K562 (cell line): Measurements from ENCODE around the gene TNIP1. TPM values are rescaled to one million over a fixed set of nuclear protein-coding genes. Genes with fewer than 3 reads are reported as not detected.

Experiments
- ATAC-seq: fragments of 200-7000 bp; cut with Tn5 transposase; 3 replicates; pipeline ENCODE4 v1.9.1; 2020; ENCODE audit warnings: moderate library complexity
- BruUV-seq: library from RNA; stranded (reverse); fragments of 400-500 nt; replicated peaks from 2 replicates; lab custom pipeline; 2021; lab: Mats Ljungman, UMichigan
- CTCF ChIA-PET: fragments of 300-600 bp; formaldehyde crosslinking; extraction: SDS; loops from one replicate; lab custom pipeline; 2021; ENCODE audit warnings: low intra/inter-chr PET ratio; lab: Yijun Ruan, JAX
- POLR2A ChIA-PET: fragments of 300-600, 350-650 bp; sonication (Branson Sonifier 250); formaldehyde crosslinking; extraction: SDS; loops from one replicate; lab custom pipeline; 2021; ENCODE audit warnings: antibody characterized with exemption, inconsistent platforms; lab: Yijun Ruan, JAX
- DNase-seq, 4 experiments: peaks; one replicate each; pipeline versions ENCODE4 v3.0.0 to v3.0.0-alpha.2; 2011 to 2018; ENCODE audit warnings: low spot score in 3 of 4, mixed read lengths in 3 of 4; ENCODE audit errors: extremely low read depth in 1 of 4
- FAIRE-seq: peaks from 2 replicates; lab custom pipeline; 2011; peaks lifted over from hg19 to GRCh38; lab: Jason Lieb, UNC
- H2AFZ ChIP-seq: 2 replicates; pipeline ENCODE4 v1.6.0; 2011; ENCODE audit warnings: low read depth, low read length, control low read depth, inconsistent platforms
- H3K27ac ChIP-seq: fragments of 200-600 bp; 3 replicates; pipeline ENCODE4 v1.8.0; 2011; ENCODE audit warnings: low read depth, mild to moderate bottlenecking, control low read depth, inconsistent platforms, low read length, moderate library complexity, mixed read lengths; ENCODE audit errors: extremely low read depth
- H3K27me3 ChIP-seq, 2 experiments: fragments of 300-600 bp in 1 of 2; 2 replicates in 1 of 2; 3 replicates in 1 of 2; pipeline versions ENCODE4 v1.6.0 to v1.8.0; 2011; ENCODE audit warnings: inconsistent platforms in 2 of 2, low read length in 2 of 2, mild to moderate bottlenecking in 1 of 2, mixed read lengths in 1 of 2, moderate library complexity in 1 of 2; ENCODE audit not compliant: control insufficient read depth in 2 of 2, insufficient read depth in 2 of 2
- H3K36me3 ChIP-seq: fragments of 300-600 bp; 3 replicates; pipeline ENCODE4 v1.8.0; 2011; ENCODE audit warnings: mild to moderate bottlenecking, low read length, inconsistent platforms; ENCODE audit not compliant: control insufficient read depth, insufficient read depth
- H3K4me1 ChIP-seq, 2 experiments: fragments of 200-600 bp in 1 of 2; replicated peaks in 1 of 2; 2 replicates in 1 of 2; 3 replicates in 1 of 2; pipeline versions ENCODE4 v1.5.1 to v1.8.0; 2011; ENCODE audit warnings: inconsistent platforms in 2 of 2, low read length in 2 of 2, mild to moderate bottlenecking in 1 of 2, mixed read lengths in 1 of 2, moderate library complexity in 1 of 2; ENCODE audit not compliant: control insufficient read depth in 2 of 2, insufficient read depth in 2 of 2
- H3K4me2 ChIP-seq: 2 replicates; pipeline ENCODE4 v1.6.1; 2011; ENCODE audit warnings: low read length, control low read depth, inconsistent platforms, mixed read lengths; ENCODE audit not compliant: insufficient read depth
- H3K4me3 ChIP-seq: fragments of 200-600 bp; sonication (generic), shearing (Covaris generic); 2 replicates; pipeline ENCODE4 v1.5.1; 2016; ENCODE audit warnings: control low read depth, inconsistent platforms
- H3K79me2 ChIP-seq: fragments of 200-600 bp; 3 replicates; pipeline ENCODE4 v1.8.0; 2011; ENCODE audit warnings: low read length, inconsistent platforms; ENCODE audit not compliant: control insufficient read depth, insufficient read depth
- H3K9ac ChIP-seq, 2 experiments: 2 replicates each; pipeline versions ENCODE4 v1.6.0 to v1.6.1; 2011; ENCODE audit warnings: low read depth in 2 of 2, low read length in 2 of 2, control low read depth in 1 of 2, inconsistent platforms in 1 of 2, mild to moderate bottlenecking in 1 of 2, mixed read lengths in 1 of 2; ENCODE audit not compliant: insufficient read depth in 1 of 2
- H3K9me1 ChIP-seq: one replicate; pipeline ENCODE4 v1.6.0; 2011; ENCODE audit warnings: inconsistent platforms, mild to moderate bottlenecking, low read length, moderate library complexity; ENCODE audit not compliant: control insufficient read depth, insufficient read depth
- H3K9me3 ChIP-seq: replicated peaks from 2 replicates; pipeline ENCODE4 v1.5.1; 2011; ENCODE audit warnings: low read depth, low read length, inconsistent platforms; ENCODE audit not compliant: control insufficient read depth, insufficient read depth
- H4K20me1 ChIP-seq: replicated peaks from 2 replicates; pipeline ENCODE4 v1.6.1; 2011; ENCODE audit warnings: low read length, inconsistent platforms, mixed read lengths; ENCODE audit not compliant: control insufficient read depth, insufficient read depth
- COPS2 ChIP-seq: fragments of 450-650 bp; conservative IDR thresholded peaks from 2 replicates; pipeline ENCODE4 v1.6.1; 2016; ENCODE audit warnings: mild to moderate bottlenecking, moderate library complexity
- RFX5 ChIP-seq: IDR thresholded peaks from 2 replicates; pipeline ENCODE4 v1.6.1; 2011; ENCODE audit warnings: low read depth, mild to moderate bottlenecking, improper control_type of control experiment, low read length
- THRAP3 ChIP-seq: fragments of 450-650 bp; IDR thresholded peaks from 2 replicates; pipeline ENCODE4 v1.6.1; 2016; ENCODE audit warnings: mild to moderate bottlenecking, inconsistent platforms, borderline replicate concordance
- WGBS: fragments of 100-300 bp; shearing (Covaris generic); methylation state at CpG from one replicate; pipeline ENCODE4 v1.1.6; 2016; ENCODE audit warnings: low coverage, mixed read lengths; ENCODE audit not compliant: insufficient coverage; ENCODE audit errors: missing lambda C conversion rate; 5-methylcytosine and 5-hydroxymethylcytosine counted together
- in situ Hi-C: fragments of 300-500 bp; cut with MboI; formaldehyde crosslinking; loops from 4 replicates; pipeline ENCODE4 v1.15.0; 2018; ENCODE audit warnings: inconsistent platforms, mixed read lengths
- intact Hi-C: fragments of 100-400 bp; cut with micrococcal nuclease; formaldehyde crosslinking; loops from 2 replicates; pipeline ENCODE4 v1.14.2; 2022
- polyA plus RNA-seq, 8 experiments: library from polyadenylated mRNA; depleted of rRNA in 4 of 8; stranded (reverse) in 5 of 8; unstranded in 3 of 8; fragments of >200 nt; fragmentation: Nextera tagmentation in 2 of 8; fragmentation: Illumina TruSeq in 1 of 8; extraction: Ambion mirVana in 2 of 8; extraction: Trizol in 1 of 8; gene quantifications; 2 replicates each; pipeline versions ENCODE4 v1.2.1 to v1.2.3, GENCODE V29; 2011 to 2014; ENCODE audit warnings: inconsistent platforms in 1 of 8, missing spikeins in 1 of 8
- total RNA-seq, 7 experiments: library from RNA; depleted of rRNA in 6 of 7; stranded (reverse); fragments of >200 nt in 6 of 7; fragmentation: Illumina TruSeq in 2 of 7; extraction: Trizol in 2 of 7; gene quantifications; 2 replicates each; pipeline versions ENCODE4 v1.2.1 to v1.2.3, GENCODE V29; 2011 to 2021; ENCODE audit warnings: low replicate concordance in 1 of 7
- TF ChIP-seq, protein P1 (sequence below): sonication (generic); IDR thresholded peaks from 2 replicates; pipeline ENCODE4 v1.6.1; 2016

Gene TNIP1
- total and polyA plus RNA-seq, 9 of the 15 experiments (the other 6 are each of a cell fraction or from before 2014, with no cell fraction given) = 0.46 to 41.0 (median 24.6) TPM

DNA sequence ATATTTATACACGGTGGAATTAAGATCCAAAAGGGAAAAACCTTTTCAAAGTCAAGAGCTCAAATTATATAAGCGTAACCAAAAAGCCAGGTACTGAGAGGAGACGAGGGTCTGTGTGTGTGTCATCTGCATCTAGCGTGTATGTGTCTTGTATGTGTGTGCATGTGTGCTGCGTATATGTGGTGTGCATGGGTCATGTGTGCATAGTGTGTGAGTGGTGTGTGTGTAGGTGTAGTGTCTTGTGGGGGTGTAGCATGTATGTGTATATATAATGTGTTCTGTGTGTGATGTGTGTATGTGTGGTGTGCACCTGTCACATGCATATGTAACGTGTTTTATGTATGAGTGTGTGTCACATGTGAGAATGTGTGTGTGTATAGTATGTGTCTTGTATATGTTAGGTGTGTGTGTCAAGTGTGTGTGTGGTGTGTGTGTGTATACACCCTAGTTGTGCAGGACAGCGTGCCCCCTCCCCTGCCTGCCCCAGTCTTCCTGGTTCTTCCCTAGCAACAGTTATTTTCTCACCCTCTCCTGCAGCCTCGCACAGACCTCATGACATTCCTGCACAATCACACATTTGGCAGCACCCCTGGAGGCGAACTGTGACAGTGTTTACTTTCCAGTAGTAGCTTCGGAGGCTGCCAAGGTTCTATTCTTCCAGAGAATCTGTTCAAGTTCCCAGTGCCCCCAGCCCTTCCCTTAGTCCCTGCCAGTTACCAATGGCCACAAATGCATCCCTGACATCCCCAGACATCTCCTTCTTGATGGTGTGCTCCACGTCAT is 27.1 kb upstream of the TNIP1 start (continued):
- no peak for TF ChIP-seq THRAP3
- no peak for TF ChIP-seq COPS2

DNA sequence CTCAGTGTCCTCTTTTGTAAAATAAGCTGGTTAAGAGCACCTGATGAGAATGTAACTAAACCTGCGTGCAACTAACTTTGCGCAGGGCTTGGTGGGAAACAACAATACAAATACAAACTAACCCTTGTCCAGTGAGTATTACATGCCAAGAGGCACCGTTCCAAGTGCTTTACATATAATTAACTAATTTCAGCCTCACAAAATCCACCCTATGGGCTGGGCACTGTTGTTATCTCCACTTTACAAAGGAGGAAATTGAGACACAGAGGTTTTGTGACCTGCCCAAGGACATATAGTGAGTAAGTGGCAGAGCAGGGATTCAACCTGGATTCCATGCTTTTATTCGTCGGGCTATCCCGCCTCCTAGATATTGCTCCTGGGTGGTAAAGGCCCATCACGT is 26.2 kb upstream of the TNIP1 start:
- Histone ChIP-seq H3K4me3 (no peak overlapping the region), H3K9me1 (no peaks in the 10 kb centered on the region), H3K4me1 (peaks cover 0 to 5% of the 10 kb centered on the region in 2 experiments; a peak in 2 of 5 replicates), H2AFZ (no peak overlapping the region), H3K9ac (no peak overlapping the region), H3K4me2 (no peak overlapping the region), H3K27me3 (no peaks in the 10 kb centered on the region), H3K36me3 (no peaks in the 10 kb centered on the region), H3K79me2 (no peaks in the 10 kb centered on the region), H4K20me1 (no peaks in the 10 kb centered on the region), H3K27ac (no peak overlapping the region), H3K9me3 (no peaks in the 10 kb centered on the region)
- in situ Hi-C loops = no loop called here
- ATAC-seq (no peak), FAIRE-seq (peak; percentile 52), DNase-seq (no peak)
- 33% methylated on average over 7 of the region's 7 CpGs for WGBS
- TF ChIP-seq, protein P1, sequence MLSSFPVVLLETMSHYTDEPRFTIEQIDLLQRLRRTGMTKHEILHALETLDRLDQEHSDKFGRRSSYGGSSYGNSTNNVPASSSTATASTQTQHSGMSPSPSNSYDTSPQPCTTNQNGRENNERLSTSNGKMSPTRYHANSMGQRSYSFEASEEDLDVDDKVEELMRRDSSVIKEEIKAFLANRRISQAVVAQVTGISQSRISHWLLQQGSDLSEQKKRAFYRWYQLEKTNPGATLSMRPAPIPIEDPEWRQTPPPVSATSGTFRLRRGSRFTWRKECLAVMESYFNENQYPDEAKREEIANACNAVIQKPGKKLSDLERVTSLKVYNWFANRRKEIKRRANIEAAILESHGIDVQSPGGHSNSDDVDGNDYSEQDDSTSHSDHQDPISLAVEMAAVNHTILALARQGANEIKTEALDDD = peak; percentile 47; the same call in 1 of the 2 replicates
- TF ChIP-seq RFX5 = no peak
- intact Hi-C loops = loop anchor here (2.0 kb wide), 1 partner anchor 104 kb away; no protein-coding TSS in a partner anchor
- no TSS peak for BruUV-seq
- POLR2A ChIA-PET = no interaction called here
- CTCF ChIA-PET = no interaction called here
